HG03521 (cell line): ENCODE measurements around the gene DAZ2.
"Not testable (repeated sequence)": the region's sequence is repeated elsewhere in the genome, so short reads cannot be mapped to it uniquely, and the experiment has no call there.

Experiments
- ATAC-seq: cut with Tn5 transposase; IDR thresholded peaks from one replicate; pipeline ENCODE4 v1.9.1; 2021; ENCODE audit warnings: mild to moderate bottlenecking, moderate library complexity; ENCODE audit not compliant: unreplicated experiment

The DAZ2 gene, protein sequence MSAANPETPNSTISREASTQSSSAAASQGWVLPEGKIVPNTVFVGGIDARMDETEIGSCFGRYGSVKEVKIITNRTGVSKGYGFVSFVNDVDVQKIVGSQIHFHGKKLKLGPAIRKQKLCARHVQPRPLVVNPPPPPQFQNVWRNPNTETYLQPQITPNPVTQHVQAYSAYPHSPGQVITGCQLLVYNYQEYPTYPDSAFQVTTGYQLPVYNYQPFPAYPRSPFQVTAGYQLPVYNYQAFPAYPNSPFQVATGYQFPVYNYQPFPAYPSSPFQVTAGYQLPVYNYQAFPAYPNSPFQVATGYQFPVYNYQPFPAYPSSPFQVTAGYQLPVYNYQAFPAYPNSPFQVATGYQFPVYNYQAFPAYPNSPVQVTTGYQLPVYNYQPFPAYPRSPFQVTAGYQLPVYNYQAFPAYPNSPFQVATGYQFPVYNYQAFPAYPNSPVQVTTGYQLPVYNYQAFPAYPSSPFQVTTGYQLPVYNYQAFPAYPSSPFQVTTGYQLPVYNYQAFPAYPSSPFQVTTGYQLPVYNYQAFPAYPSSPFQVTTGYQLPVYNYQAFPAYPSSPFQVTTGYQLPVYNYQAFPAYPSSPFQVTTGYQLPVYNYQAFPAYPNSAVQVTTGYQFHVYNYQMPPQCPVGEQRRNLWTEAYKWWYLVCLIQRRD

GRCh38 chrY:23219233-23219632, at the start of gene DAZ2:
Gene DAZ2 (plus strand): TSS chrY:23219533. CDS start chrY:23219741, 208 bp downstream.
- ATAC-seq: not testable (repeated sequence)

GRCh38 chrY:23198908-23199307, 20.4 kb upstream of the DAZ2 start, which contains the start of gene DAZ1:
Gene DAZ1 (minus strand): TSS chrY:23199008. CDS start chrY:23198800, 208 bp downstream.
- not testable (repeated sequence) for ATAC-seq

DNA sequence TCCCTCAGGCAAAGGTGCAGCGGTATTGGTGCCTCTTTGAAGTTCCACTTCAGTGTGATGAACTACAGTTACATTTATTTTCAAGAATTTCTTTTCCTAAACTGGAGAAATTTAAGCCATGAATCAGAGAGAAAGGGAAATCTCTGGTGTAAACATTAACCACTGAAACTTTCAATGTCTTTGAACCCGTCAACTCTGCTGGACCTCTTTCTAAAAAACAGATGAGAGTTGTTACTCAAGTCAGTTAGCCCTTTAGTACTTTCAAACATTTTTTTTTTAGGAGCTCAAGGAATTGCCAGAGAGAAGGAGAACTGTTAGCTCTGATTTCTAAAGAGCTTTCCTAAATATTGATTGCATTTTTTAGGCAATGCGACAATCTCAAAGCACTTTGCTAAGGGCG, 11.9 kb upstream of the DAZ2 start:
- ATAC-seq: not testable (repeated sequence)

GRCh38 chrY:23209802-23210495, 9.4 kb upstream of the DAZ2 start:
- not testable (repeated sequence) for ATAC-seq

DNA sequence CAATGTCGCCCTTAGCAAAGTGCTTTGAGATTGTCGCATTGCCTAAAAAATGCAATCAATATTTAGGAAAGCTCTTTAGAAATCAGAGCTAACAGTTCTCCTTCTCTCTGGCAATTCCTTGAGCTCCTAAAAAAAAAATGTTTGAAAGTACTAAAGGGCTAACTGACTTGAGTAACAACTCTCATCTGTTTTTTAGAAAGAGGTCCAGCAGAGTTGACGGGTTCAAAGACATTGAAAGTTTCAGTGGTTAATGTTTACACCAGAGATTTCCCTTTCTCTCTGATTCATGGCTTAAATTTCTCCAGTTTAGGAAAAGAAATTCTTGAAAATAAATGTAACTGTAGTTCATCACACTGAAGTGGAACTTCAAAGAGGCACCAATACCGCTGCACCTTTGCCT, 8.7 kb upstream of the DAZ2 start:
- ATAC-seq: not testable (repeated sequence)
